Stomach (tissue), 9 donors: Measurements from ENCODE around the gene TTC39C. TPM values are rescaled to one million over a fixed set of nuclear protein-coding genes. Genes with fewer than 3 reads are reported as not detected.
A peak's percentile ranks its signal among the peaks of the same experiment; 100 is the strongest.

Source experiments
- DNase-seq, 2 donors: peaks; one replicate each; pipeline versions ENCODE4 v3.0.0 to v3.0.0-alpha.2; 2013 to 2019
- H3K27ac ChIP-seq, 5 donors: fragments of 200-600 bp in 4 of 5; sonication (generic) in 4 of 5; one replicate each; pipeline ENCODE4 v1.5.1; 2013 to 2019; ENCODE audit warnings: mild to moderate bottlenecking in 1 of 5, moderate library complexity in 1 of 5
- H3K27me3 ChIP-seq, 3 donors: fragments of 200-600 bp; sonication (generic); one replicate each; pipeline ENCODE4 v1.5.1; 2017 to 2019; ENCODE audit warnings: mixed run types in 1 of 3
- H3K36me3 ChIP-seq, 4 donors: fragments of 200-600 bp; sonication (generic); 1 replicate in 3 of 4; 2 replicates in 1 of 4; pipeline ENCODE4 v1.5.1; 2016 to 2019
- H3K4me1 ChIP-seq, 4 donors: fragments of 200-600 bp; sonication (generic); one replicate each; pipeline ENCODE4 v1.5.1; 2016 to 2019
- H3K4me3 ChIP-seq, 4 donors: fragments of 200-600 bp; sonication (generic) in 3 of 4; one replicate each; pipeline ENCODE4 v1.5.1; 2016 to 2019; ENCODE audit warnings: mild to moderate bottlenecking in 1 of 4
- H3K9me3 ChIP-seq, 4 donors: fragments of 200-600 bp; sonication (generic); one replicate each; pipeline ENCODE4 v1.5.1; 2016 to 2019
- EP300 ChIP-seq: sonication (generic); formaldehyde crosslinking; IDR thresholded peaks from one replicate; pipeline ENCODE4 v1.6.1; 2017; ENCODE audit warnings: antibody characterized with exemption
- POLR2A ChIP-seq, 4 donors: fragments of 450-650 bp; IDR thresholded peaks; one replicate each; pipeline ENCODE4 v1.6.1; 2016; ENCODE audit warnings: antibody characterized with exemption in 4 of 4, control low read depth in 2 of 4, mild to moderate bottlenecking in 1 of 4, moderate library complexity in 1 of 4
- POLR2AphosphoS5 ChIP-seq, 3 donors: sonication (generic); formaldehyde crosslinking; IDR thresholded peaks; one replicate each; pipeline ENCODE4 v1.6.1; 2016; ENCODE audit warnings: antibody characterized with exemption in 3 of 3
- WGBS, 5 donors: extraction: QIAGEN DNeasy Blood & Tissue Kit in 3 of 5; methylation state at CpG; one replicate each; pipeline versions ENCODE4 v1.1.5 to v1.1.7; 2013 to 2018; 5-methylcytosine and 5-hydroxymethylcytosine counted together
- intact Hi-C: fragments of 100-400 bp; cut with DNase I; formaldehyde crosslinking; loops from one replicate; pipeline ENCODE4 v1.15.1; 2023; ENCODE audit warnings: low total_unique reads
- polyA plus RNA-seq, 3 donors: library from polyadenylated mRNA; stranded (reverse); fragments of 200-250 nt; gene quantifications; one replicate each; pipeline ENCODE4 v1.2.3, GENCODE V29; 2013
- total RNA-seq, 5 donors: library from RNA; depleted of rRNA; stranded (reverse); fragments of >200 nt; gene quantifications; one replicate each; pipeline versions ENCODE4 v1.1.0 to v1.2.3, GENCODE V29; 2014 to 2016
- TF ChIP-seq, protein P1 (sequence below), 7 experiments: fragments of 450-650 bp in 4 of 7; fragments of 200-600 bp in 3 of 7; sonication (generic) in 3 of 7; IDR thresholded peaks; one replicate each; pipeline ENCODE4 v1.5.1; 2016 to 2019; ENCODE audit warnings: antibody characterized with exemption in 7 of 7, control low read depth in 2 of 7, mild to moderate bottlenecking in 1 of 7
- donor health status: healthy with polysubstance abuse.
- donor health status: Bipolar disorder and iron deficiency.
- donor health status: healthy.

The TTC39C gene
- total and polyA plus RNA-seq, 8 donors, result 1.8 to 42.0 (median 21.3) TPM

DNA sequence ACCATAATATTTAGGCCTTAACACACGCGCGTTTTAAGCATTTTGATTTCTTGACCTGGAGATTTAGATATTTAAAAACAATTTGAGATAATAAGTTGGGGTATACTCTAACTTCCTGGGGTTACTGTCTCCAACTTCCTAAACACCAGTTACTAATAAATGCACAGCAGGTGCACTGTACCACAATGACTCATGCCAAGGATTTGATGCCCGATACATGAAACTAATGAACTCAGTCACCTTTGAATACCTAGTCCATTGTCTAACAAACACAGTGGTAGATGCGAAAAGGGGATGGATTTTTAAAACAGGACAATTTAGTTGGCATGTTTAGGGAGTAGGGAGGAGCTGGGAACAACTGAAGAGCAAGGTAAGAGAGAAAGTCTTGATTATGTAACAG, 145.5 kb downstream of the TTC39C start:
- Histone ChIP-seq H3K36me3 (peaks cover 9 to 85% (median 83%) of the 10 kb centered on the region in 4 donors), H3K9me3 (no peaks in the 10 kb centered on the region), H3K27ac (no peak overlapping the region), H3K4me1 (peaks cover 0 to 14% (median 7%) of the 10 kb centered on the region in 4 donors), H3K4me3 (no peak overlapping the region), H3K27me3 (no peaks in the 10 kb centered on the region)
- WGBS, 5 donors, result 88 to 94% (median 92%) methylated on average over 5 of the region's 5 CpGs
- intact Hi-C loops, result no loop called here
- DNase-seq, result no peak
- no peak for TF ChIP-seq POLR2A (IDR thresholded peaks at IDR 0.05)
- TF ChIP-seq POLR2AphosphoS5 (IDR thresholded peaks at IDR 0.05), result no peak
- TF ChIP-seq, protein P1, sequence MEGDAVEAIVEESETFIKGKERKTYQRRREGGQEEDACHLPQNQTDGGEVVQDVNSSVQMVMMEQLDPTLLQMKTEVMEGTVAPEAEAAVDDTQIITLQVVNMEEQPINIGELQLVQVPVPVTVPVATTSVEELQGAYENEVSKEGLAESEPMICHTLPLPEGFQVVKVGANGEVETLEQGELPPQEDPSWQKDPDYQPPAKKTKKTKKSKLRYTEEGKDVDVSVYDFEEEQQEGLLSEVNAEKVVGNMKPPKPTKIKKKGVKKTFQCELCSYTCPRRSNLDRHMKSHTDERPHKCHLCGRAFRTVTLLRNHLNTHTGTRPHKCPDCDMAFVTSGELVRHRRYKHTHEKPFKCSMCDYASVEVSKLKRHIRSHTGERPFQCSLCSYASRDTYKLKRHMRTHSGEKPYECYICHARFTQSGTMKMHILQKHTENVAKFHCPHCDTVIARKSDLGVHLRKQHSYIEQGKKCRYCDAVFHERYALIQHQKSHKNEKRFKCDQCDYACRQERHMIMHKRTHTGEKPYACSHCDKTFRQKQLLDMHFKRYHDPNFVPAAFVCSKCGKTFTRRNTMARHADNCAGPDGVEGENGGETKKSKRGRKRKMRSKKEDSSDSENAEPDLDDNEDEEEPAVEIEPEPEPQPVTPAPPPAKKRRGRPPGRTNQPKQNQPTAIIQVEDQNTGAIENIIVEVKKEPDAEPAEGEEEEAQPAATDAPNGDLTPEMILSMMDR (IDR thresholded peaks at IDR 0.05), result no peak
- TF ChIP-seq EP300, result no peak

DNA sequence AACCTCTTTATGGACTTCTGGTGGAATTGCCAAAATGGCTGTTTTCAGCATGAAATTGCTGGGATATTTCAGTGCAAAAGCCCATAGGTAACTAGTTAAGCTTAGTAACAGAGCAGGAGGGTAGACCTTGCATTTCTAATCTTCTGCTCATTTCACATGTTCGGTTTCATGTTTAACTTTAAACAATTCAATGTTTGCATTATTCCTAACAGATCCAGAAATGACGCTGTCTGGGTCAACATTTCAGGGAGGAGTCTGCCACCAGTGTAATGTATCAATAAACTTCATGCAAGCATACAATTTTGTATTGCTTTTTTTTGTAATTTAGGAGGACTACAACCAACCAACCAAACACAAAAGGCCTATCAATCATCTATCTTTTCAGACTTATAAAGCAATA, 146.8 kb downstream of the TTC39C start:
- H3K9me3 ChIP-seq, result no peaks in the 10 kb centered on the region
- no peak overlapping the region for H3K27ac ChIP-seq
- DNase-seq, result peak in 1 of 2 donors; percentile 19
- H3K4me3 ChIP-seq, result no peak overlapping the region
- peaks cover 0 to 14% (median 7%) of the 10 kb centered on the region in 4 donors for H3K4me1 ChIP-seq
- intact Hi-C loops, result no loop called here
- H3K36me3 ChIP-seq, result peaks cover 9 to 85% (median 84%) of the 10 kb centered on the region in 4 donors
- 22 to 49% (median 32%) methylated on average over 2 of the region's 2 CpGs for WGBS, 5 donors
- H3K27me3 ChIP-seq, result no peaks in the 10 kb centered on the region
- TF ChIP-seq POLR2A (IDR thresholded peaks at IDR 0.05) (no peak), EP300 (no peak), POLR2AphosphoS5 (IDR thresholded peaks at IDR 0.05) (no peak)
- TF ChIP-seq, protein P1 (IDR thresholded peaks at IDR 0.05), result no peak

DNA sequence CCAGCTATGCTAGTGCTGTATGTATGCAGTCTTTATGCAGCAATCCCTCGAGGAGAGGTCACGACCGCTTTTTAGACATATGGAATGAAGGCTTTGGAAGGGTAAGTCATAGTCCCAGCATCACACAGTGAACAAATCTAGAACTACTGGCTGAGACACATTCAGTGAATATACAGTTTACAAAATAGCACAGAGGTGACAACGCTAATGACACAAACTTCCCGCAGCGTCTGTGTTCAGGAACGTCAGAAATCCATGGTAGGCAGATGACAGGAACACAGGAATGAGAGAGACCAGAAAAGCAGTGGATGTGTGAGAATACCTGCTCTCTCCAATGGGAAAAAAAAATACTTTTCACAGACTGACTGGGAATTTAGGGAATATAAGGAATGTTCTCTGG, 153.9 kb downstream of the TTC39C start:
- Histone ChIP-seq H3K36me3 (peaks cover 4 to 96% (median 75%) of the 10 kb centered on the region in 4 donors), H3K4me3 (no peak overlapping the region)
- TF ChIP-seq EP300 (no peak), POLR2AphosphoS5 (IDR thresholded peaks at IDR 0.05) (no peak), POLR2A (IDR thresholded peaks at IDR 0.05) (no peak)
- TF ChIP-seq, protein P1 (IDR thresholded peaks at IDR 0.05), result no peak

DNA sequence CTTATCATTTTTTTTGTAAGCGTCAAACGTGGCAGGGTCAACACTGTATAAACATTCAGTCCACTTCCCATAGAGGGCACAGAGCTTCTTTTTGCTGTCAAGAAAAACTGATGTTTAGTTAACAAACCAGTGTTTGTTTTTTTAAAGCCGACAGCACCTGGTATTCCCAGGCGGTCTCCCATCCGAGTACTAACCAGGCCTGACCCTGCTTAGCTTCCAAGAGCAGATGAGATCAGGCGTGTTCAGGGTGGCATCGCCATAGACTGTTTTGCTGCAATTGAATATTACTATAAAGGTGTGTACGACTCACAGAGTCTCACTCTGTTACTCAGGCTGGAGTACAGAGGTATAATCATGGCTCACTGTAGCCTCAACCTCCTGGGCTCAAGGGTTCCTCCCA, 155.8 kb downstream of the TTC39C start:
- 74 to 80% (median 77%) methylated on average over 8 of the region's 8 CpGs for WGBS, 5 donors
- no peaks in the 10 kb centered on the region for H3K9me3 ChIP-seq
- no peak overlapping the region for H3K4me3 ChIP-seq
- H3K27me3 ChIP-seq, result no peaks in the 10 kb centered on the region
- TF ChIP-seq POLR2A (IDR thresholded peaks at IDR 0.05), result no peak
- no peak for TF ChIP-seq POLR2AphosphoS5 (IDR thresholded peaks at IDR 0.05)
- TF ChIP-seq, protein P1 (IDR thresholded peaks at IDR 0.05), result no peak
- no peak for TF ChIP-seq EP300
- no peaks in the 10 kb centered on the region for H3K4me1 ChIP-seq
- H3K27ac ChIP-seq, result no peak overlapping the region
- DNase-seq, result no peak
- peaks cover 0 to 85% (median 64%) of the 10 kb centered on the region in 4 donors for H3K36me3 ChIP-seq
- intact Hi-C loops, result no loop called here

More for the DNA sequence above, 153.9 kb downstream of the TTC39C start:
- WGBS, 5 donors, result 84 to 92% (median 91%) methylated on average over 7 of the region's 7 CpGs
- Histone ChIP-seq H3K9me3 (no peaks in the 10 kb centered on the region), H3K27ac (no peak overlapping the region), H3K27me3 (no peaks in the 10 kb centered on the region), H3K4me1 (no peaks in the 10 kb centered on the region)
- intact Hi-C loops, result no loop called here
- DNase-seq, result no peak
